GM08714 (cell line): ENCODE data around the gene TCTN3.
A peak's percentile ranks its signal among the peaks of the same experiment; 100 is the strongest.
"Not testable (repeated sequence)": the region's sequence is repeated elsewhere in the genome, so short reads cannot be mapped to it uniquely, and the experiment has no call there.

Experiments
- H3K4me3 ChIP-seq: fragments of 200-500 bp; sonication (Bioruptor generic); 2 replicates; pipeline ENCODE4 v1.5.1; 2014; ENCODE audit warnings: mild to moderate bottlenecking, low read length, inconsistent platforms
- ZNF274 ChIP-seq: IDR thresholded peaks from 2 replicates; pipeline ENCODE4 v1.6.1; 2012; ENCODE audit warnings: mild to moderate bottlenecking, low read depth, low read length

The TCTN3 gene

GRCh38 chr10:95657250-95657649 lies 36.5 kb downstream of the TCTN3 start:
- H3K4me3 ChIP-seq: peak overlapping the region; percentile 98
- no peak for TF ChIP-seq ZNF274

DNA sequence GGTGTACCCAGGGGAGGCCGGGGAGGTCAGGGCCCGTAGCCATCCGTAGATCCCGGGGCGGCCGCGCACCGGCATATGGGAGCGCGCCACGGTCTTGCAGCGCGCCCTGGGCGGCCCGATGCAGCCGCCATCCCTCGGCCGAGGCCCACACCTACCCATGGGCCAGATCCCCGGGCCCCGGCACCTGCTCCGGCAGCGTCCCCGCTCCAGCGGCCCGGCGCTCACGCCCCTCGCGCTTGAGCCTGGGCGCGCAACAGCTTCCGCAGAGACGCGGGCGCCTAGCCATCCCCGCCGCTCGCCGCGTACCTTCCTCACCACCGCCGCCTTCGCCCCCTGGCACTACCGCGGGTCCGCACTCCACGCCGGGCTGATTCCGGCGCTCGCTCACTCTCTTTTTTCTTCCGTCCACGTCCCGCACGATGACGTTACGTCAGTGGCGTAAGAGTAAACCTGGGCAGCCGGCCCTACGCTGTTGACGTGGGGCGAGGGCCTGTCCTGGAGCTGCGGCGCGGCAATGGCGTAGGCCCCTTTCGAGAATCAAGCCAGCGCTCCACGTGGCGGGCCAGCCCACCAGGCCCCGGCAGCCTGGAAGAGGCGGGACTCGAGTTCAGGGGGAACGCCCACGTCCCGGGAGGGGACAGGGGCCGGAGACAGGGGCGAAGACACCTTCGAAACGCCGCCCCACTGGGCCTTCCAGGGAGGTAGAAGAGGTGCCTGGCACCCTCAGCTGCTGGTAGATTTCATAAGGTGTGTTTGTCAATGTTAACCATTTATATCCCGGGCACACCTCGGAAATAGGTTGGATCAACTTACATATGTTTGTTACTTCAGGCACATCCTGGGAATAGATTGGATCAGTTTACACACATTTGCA lies 37.2 kb downstream of the TCTN3 start, which contains the start of gene ALDH18A1:
TSS of gene ALDH18A1 (minus strand) at position 421 of the 874 bp plus-strand sequence. CDS start 3,334 bp downstream, outside the sequence.
- TF ChIP-seq ZNF274: no peak
- H3K4me3 ChIP-seq: peak within 1 kb of the TSS; percentile 98

DNA sequence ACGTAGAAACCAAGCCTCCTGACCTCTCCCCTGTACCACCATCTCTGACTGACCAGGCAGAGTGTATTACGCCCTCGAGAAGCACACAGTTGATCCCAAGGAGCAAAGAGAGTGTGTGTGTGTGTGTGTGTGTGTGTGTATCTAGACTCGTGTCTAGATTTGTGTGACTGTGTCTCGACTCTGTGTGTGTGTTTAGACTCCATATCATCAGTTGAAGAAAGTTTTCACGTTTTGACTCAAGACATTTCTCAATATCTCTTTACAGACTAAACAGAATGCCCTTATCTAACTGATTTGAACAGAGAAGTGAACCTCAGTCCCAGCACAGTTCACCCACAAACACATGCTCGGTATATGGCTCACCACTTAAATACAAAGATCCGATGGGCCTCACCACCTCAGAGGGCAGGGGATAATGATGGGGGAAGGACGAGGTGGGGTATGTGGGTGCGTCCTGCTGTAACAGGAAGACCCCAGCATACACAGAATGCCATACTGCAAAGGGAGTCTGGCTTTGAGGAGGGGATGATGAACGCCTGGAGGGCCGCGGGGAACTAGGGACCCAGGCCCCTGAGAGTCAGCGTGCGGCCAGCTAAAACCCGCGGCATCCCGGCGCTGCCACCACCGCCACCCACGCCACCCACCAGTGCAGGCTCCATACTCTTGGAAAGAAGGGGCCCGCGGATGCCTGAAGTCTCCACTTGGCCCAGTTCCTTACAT lies 38.0 kb downstream of the TCTN3 start:
- no peak for TF ChIP-seq ZNF274
- peak overlapping the region; percentile 98 for H3K4me3 ChIP-seq

DNA sequence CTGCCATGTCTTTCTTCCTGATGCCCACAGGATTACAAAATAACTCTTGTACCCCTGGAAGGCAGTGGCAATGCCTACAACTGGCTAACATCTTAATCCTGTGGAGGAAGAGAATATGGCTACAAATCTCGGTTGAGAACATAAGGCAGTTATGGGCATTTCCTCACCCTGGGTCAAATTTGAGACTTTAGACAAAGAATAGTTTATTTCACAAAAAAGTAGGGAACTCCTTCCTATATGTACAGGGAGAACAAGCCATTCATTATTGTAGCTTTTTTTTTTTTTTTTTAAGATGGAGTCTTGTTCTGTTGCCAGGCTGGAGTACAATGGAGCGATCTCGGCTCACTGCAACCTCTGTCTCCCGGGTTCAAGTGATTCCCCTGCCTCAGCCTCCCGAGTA lies 39.8 kb downstream of the TCTN3 start:
- no peak for TF ChIP-seq ZNF274
- no peak overlapping the region for H3K4me3 ChIP-seq

DNA sequence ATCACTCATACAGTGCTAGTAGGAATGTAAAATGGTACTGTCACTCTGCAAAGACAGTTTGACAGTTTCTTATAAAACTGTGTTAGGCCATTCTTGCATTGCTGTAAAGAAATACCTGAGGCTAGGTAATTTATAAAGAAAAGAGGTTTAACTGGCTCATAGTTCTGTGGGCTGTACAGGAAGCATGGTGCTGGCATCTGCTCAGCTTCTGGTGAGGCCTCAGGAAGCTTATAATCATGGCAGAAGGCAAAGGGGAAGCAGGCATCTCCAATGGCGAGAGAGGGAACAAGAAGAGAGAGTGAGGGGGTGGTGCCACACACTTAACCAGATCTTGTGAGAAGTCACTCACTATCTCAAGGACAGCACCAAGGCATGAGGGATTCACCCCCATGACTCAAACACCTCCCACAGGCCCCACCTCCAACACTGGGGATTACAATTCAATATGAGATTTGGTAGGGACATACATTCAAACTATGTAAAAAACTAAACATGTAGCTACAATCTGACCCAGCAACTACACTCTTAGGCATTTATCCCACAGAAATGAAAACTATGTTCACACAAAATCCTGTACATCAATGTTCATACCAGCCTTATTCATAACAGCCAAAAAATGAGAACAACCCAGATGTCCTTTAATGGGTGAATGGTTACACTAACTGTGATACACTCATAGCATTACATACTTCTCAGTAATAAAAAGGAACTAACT lies 42.2 kb downstream of the TCTN3 start:
- no peak for TF ChIP-seq ZNF274
- no peak overlapping the region for H3K4me3 ChIP-seq

DNA sequence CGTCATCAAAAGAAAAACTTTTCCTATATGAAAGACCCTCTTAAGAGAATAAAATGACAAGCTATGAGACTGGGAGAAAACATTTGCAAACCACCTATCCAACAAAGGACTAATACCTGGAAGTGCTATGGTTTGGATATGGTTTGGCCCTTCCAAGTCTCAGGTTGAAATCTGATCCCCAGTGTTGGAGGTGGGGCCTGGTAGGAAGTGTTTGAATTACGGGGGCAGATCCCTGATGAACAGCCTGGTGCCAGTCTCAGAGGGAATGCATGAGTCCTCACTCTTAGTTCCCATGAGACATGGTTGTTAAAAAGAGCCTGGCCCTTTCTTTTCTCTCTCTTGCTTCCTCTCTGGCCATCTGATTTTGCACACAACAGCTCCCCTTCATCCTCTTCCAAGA lies 43.5 kb downstream of the TCTN3 start:
- no peak overlapping the region for H3K4me3 ChIP-seq
- no peak for TF ChIP-seq ZNF274

DNA sequence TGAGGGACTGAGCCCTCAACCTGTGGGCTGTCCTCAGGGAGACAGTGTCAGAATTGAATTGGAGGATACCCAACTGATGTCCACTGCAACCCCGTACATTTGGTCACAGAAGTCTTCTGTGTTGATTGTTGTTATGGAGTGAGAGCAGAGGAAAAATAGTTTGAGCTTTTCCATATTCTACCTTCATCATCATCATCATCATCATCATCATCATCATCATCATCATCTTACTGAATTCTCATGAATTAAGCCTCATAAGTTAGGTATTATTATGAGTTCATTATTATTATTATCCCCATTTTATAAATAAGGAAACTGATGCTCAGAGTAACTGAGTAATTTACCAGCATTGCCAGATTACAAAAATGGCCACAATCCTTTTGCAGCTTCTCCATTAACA lies 45.6 kb downstream of the TCTN3 start:
- no peak for TF ChIP-seq ZNF274
- H3K4me3 ChIP-seq: no peak overlapping the region

DNA sequence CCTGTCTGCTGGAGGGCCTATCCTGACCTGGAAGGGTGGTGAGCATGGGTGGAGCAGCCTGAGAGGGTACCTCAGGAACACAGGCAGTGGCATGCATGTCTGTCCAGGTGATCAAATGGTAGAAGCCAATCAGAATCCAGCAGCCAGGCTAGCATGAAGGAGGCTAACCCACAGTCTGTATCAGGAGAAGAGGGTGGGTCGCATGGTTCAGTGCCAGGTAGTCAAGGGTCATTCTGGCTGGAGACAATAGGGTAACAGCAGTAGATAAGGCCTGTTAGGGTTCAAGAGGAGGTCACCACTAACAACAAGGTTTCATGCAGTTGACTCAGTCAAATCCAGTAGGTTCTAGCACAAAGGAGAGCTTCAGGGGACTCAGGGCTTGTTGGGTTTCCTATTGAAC lies 47.6 kb downstream of the TCTN3 start:
- no peak for TF ChIP-seq ZNF274
- no peak overlapping the region for H3K4me3 ChIP-seq

- H3K4me3 ChIP-seq: no peak overlapping the region
- no peak for TF ChIP-seq ZNF274
These were observed 48.8 kb downstream of the TCTN3 start for GRCh38 chr10:95644901-95645300.

DNA sequence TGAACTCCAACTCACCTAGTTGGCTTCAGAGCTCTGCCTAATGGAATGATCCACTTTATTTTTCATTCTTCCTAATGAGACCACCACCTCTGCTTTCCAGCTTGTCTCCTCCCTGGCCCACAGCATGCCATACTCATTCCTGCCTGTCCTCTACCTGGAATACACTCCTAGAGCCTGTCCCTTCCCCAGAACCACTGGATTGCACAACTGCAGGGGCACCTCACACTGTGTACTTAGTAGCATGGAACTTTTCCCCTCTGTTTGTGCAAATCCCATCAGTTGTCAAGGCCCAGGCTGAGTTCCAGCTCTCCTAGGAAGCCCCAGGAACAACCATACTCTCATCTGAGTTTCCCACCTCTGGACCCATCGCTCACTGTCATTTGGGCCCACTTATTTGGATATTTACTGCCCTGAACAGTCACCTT lies 52.8 kb downstream of the TCTN3 start:
- no peak for TF ChIP-seq ZNF274
- no peak overlapping the region for H3K4me3 ChIP-seq

GRCh38 chr10:95637911-95638310 lies 55.8 kb downstream of the TCTN3 start:
- no peak overlapping the region for H3K4me3 ChIP-seq
- no peak for TF ChIP-seq ZNF274

GRCh38 chr10:95637140-95637539 lies 56.6 kb downstream of the TCTN3 start:
- no peak for TF ChIP-seq ZNF274
- H3K4me3 ChIP-seq: no peak overlapping the region

- TF ChIP-seq ZNF274: no peak
- no peak overlapping the region for H3K4me3 ChIP-seq
These were observed 58.4 kb downstream of the TCTN3 start for GRCh38 chr10:95635319-95635733.

- H3K4me3 ChIP-seq: no peak overlapping the region
- TF ChIP-seq ZNF274: no peak
These were observed 64.9 kb downstream of the TCTN3 start for GRCh38 chr10:95628786-95629185.

DNA sequence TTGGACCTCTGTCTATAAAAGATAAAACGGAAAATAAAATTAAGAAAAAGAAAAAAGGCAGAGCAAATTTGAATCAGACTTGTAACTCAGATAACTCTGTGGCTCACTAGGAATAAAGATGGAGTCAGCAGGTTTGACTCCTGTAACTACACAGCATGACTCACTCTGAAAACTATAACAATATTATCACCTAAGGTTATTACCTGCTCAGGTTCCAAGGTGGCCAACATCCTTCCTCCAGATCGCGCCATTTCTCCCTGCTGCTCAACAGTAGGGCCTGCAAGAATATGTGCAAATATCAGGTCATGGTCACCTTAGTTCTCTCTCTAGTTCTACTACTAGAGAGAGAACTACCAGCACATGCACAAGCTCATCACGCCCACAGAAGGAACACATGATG lies 67.2 kb downstream of the TCTN3 start:
- no peak for TF ChIP-seq ZNF274
- no peak overlapping the region for H3K4me3 ChIP-seq

DNA sequence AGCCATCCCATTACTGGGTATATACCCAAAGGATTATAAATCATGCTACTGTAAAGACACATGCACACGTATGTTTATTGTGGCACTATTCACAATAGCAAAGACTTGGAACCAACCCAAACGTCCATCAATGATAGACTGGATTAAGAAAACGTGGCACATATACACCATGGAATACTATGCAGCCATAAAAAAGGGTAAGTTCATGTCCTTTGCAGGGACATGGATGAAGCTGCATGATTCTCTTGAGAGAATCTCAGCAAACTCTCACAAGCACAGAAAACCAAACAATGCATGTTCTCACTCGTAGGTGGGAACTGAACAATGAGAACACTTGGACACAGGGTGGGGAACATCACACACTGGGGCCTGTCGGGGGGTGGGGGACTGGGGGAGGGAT lies 73.3 kb downstream of the TCTN3 start:
- not testable (repeated sequence) for H3K4me3 ChIP-seq
